Ramos (cell line): ENCODE results near the gene ATXN10.

Experiments
- in situ Hi-C: fragments of 300-500 bp; cut with MboI; formaldehyde crosslinking; loops from one replicate; pipeline ENCODE4 v1.14.3; 2022; ENCODE audit warnings: low sequenced_read_pairs; ENCODE audit not compliant: unreplicated experiment

The ATXN10 gene

DNA sequence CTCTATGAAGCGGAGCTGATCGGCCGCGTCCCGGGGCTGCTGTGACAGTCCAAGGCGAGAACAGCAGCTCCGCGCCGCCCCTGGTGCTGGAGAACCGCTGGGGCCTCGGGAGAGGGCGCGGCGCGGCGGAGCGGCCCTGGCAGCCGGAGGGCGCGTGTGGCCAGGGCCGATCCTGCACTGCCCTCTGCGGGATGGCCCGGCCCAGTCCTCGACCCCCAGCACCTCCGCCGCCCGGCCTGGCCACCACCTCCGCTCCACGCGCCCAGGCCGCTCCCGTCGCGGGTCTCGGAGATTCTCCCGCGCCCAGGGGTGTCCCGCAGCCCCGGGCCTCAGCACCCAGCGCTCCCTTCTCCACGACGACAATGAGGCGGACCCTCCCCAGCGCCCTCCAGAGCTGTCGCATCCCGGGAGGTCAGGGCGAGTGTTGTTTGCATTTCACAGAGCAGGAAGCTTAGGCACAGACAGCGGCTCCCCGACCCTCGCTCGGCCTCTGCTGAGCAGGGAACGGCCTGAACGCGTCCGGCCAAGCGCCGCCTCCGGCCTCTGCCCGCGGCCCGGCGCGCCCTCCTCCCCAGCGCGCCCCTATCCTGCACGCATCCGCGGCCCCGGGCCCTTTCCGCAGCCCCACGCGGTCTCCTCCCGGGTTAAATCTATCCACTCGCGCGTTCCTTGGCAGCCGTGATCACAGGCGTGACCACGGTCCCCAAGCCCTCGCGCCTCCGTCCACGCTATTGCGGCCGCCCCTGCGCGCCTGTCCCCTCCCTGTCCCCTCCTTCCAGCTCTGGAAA, 195.7 kb downstream of the ATXN10 start:
- in situ Hi-C loops, result no loop called here

DNA sequence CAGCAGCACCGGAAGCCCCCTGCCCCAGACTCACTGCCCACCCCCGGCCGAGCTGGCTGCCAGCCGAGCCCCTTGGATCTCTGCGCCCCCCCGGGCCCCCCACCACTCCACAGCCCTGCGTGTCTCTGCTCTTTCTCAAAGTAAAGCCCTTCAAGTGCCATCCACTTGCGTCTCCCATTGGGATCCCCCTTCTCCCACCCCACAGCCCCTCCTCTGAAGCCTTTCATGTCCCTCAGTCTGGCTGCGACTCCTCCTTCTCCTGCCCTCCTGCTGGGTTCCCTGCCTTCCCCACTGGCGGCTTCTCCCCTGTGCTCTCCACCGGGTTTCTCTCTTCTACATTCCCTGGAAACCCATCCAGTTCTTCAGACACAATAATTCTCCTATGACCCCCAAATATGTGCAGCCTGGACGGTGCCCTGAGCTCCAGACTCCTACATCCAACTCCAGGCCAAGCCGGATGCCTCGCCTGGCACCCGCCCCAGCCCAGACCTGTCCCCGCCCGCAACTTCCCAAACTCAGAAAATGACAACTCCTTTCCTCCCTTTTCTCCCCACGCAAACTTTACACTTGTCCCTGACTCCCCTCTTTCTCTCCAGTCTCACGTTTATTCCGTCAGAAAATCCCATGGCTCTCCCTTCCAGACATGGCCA, 196.4 kb downstream of the ATXN10 start:
- in situ Hi-C loops, result no loop called here

DNA sequence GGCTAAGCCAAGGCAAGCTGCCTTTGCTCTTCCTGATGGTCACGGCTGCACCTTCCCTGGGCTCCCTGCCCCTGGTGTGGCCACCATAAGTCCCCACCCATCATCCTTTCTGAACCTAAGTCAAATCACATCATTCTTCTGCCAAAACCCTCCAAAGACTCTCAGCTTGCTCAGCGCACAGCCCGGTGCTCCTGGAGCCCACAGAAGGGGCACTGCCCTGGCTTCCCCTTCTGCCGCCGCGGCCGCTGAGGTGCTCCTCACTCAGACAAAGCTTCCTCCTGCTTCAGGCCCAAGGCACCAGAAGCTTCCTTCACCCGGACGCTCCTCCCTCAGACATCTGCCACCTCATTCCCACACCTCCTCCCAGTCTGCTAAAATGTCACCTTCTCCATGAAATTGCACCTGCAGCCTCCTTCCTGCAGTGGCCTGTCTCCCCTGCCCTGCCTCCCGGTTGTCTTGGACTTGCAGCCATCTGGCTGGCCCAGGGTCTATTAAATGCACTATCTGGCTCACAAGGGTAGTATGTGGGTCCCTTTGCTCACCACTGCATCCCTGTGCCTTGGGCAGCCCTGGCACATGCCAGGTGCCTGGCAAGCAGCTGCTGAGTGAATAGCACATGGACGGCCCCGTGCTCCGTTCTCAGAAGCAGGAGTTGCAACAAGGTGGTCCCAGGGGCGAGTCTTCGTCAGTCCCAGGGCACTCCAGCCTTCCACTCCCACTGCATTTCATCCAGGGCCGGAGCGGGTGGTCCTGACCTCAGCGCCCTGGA, 197.1 kb downstream of the ATXN10 start:
- in situ Hi-C loops, result no loop called here

DNA sequence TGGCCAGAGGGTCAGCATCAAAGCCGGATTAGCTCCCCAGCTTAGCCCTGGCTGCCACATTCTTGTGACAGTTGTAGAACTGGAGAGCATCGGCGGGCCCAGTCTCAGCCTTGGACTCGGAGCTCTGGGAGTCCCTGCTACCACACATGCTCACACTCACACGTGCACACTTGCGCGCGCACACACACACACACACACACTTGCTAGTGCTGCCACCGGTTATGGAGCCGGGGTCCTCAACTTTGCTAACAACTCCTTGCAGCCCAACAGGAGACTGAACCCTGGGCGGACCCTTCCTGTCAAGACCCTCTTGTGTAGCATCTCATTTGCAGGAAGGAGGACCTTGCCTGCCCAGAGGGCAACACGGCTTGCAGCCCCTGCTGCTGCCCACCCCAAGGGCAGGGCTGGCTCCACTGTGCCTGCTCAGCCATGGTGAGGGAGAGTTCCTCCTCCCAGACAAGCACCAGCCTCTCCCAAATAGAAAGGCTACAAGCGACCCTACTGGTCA, 197.8 kb downstream of the ATXN10 start:
- in situ Hi-C loops, result no loop called here

DNA sequence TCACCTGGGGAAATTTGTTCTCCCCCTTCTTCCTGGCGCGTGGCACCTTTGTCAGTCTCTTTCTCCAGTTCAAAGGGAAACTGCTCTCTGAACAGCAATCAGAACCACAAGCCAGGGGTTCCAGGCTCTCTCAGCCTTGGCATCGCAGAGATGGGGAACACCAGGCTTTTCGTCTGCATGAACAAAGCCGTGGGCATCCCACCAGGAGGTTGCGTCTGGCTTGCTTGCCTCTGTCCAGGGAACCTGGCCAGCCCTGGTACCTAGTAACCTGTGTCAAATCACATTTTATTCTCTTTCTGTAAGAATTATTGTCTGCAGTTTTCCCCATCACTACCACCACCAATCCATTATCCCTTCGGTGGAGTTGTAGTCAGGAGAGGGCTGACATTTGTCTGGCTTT, 198.4 kb downstream of the ATXN10 start:
- in situ Hi-C loops, result no loop called here

DNA sequence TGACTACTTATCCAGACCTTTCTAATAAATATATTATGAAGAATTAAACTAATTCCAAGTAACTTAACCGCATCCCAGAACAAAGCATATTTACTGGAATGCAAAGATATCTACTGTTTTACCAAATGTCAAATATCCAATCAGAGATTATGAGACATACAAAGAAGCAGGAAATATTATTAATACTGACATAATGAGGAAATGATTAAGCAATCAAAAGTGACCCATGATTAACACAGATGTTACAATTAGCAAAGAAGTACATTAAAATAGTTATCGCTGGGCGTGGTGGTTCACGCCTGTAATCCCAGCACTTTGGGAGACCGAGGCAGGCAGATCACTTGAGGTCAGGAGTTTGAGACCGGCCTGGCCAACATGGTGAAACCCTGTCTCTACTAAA, 200.1 kb downstream of the ATXN10 start:
- in situ Hi-C loops, result no loop called here

DNA sequence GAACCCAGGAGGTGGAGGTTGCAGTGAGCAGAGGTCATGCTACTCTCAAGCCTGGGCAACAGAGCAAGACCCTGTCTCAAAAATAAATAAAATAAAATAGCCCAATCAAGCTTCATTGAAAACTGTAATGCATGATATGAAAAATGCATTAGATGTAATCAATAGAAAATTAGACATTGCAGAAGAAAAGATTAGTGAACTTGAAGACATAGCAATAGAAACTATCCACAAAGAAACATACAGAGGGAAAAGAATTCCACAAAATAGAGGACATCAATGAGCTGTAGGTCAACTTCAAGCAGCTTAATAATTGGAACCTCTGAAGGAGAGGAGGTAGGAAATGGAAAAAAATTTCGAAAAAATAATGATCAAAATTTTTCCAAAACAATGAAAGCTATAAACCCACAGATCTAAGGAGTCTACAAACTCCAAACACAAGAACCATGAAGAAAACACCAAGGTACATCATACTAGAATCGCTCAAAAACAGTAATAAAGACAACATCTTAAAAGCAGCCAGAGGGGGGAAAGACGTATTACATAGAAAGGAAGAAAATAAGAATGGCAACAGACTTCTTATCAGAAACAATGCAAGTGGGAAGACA, 201.1 kb downstream of the ATXN10 start:
- in situ Hi-C loops, result no loop called here

DNA sequence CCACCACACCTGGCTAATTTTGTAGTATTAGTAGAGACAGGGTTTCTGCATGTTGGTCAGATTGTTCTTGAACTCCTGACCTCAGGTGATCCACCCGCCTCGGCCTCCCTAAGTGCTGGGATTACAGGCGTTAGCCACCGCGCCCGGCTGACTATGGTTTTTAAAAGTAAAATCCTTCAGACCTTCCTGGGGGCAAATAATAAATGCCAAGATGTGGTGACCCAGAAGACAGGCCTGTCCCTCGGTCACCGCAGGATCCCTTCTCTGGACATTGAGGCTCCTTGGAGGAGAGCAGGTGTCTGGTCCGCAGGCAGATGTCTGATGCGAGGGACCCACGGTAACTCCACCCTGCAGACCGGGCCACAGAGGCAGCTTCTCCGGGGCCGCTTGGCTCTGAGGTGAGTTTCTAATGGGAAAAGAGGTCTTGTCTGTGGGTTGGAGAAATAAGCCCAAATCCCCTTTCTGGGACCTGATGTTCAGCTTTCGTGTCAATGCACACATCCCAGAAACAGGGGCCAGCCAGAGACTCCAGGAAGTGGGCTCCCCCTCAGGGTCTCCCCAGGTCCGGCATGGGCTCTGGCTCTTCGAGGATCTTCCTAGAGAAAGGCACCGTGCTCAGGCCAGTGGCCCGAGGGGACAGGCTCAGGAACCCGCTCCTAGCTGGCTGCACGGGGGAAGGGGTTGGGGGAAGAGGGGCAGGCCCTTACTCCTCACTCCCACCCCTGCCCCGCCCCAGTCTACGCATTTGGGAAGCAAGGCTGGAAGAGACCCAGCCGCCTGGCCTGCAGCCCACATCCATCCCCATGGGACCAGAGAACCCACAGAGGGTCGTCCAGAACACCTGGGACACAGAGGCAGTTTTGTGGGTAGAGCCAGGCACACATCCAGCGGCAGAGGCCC, 204.8 kb downstream of the ATXN10 start:
- in situ Hi-C loops, result no loop called here

DNA sequence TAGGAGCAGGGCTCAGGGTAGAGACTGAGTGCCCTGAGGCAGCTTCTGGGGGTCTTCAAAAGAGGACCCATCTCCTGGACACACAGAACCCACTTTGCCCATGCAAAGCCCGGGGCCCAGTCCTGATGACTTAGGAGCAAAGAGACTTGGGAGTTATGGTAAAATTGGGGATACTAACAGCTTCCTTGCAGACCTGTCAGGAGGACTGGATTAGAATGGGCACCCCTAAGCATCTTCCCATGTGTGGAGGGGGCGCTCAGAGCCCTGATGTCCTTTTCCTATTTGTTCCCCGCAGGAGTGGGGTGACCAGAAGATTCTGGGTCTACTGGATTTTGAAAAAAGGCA, 205.4 kb downstream of the ATXN10 start:
- in situ Hi-C loops, result no loop called here

DNA sequence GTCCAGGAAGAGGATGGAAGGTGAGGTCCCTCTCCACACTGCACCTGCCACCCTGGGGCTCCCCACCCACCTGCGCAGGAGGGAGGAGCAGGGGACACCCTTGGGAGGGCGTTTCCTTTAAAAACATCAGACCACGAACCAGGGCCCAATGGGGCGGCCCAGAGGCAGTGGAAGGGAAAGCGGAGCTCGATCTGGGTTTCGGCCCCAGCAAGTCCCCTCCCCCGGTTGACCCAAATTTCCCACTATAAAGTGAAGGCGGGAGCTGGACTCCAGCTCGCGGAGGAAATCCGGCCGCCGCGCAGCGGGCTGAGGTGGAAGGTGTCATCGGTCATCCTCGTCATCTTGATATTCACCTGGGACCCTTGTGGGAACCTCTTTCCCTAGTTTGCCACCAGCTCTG, 206.0 kb downstream of the ATXN10 start:
- in situ Hi-C loops, result no loop called here

DNA sequence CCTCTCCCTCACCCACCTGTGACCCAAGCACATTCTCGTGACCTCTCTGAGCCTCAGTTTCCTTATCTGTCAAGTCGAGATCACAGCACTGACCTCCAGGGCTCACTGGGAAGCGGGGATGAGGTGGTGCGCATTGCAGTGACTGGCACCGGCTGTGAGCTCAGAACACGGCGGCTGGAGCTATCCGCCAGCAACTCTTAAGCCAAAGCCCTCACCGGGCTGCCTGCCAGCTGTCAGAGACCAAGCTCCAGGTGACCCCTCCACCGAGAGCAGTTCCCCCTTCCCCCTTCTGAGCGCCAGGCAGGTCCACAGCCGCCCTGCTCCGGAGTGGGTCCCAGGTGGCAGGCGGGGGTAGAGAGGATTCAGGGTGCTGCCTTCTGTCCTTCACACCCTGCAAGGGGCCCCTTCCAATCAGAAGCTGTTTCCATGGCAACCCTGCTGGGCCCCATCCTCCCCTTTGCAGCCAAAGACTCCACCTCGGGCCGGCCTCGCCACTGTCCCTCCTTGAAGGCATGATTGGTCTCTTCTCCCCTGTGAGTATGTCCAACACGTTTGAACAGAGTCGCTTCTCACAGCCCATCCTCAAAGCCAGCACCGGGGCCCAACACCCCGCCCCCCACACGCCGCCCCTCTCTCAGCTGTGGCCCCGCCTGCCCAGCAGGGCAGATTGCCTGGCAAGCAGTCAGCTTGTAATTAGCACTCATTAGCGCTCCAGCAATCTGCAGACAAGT, 206.6 kb downstream of the ATXN10 start:
- in situ Hi-C loops, result no loop called here

DNA sequence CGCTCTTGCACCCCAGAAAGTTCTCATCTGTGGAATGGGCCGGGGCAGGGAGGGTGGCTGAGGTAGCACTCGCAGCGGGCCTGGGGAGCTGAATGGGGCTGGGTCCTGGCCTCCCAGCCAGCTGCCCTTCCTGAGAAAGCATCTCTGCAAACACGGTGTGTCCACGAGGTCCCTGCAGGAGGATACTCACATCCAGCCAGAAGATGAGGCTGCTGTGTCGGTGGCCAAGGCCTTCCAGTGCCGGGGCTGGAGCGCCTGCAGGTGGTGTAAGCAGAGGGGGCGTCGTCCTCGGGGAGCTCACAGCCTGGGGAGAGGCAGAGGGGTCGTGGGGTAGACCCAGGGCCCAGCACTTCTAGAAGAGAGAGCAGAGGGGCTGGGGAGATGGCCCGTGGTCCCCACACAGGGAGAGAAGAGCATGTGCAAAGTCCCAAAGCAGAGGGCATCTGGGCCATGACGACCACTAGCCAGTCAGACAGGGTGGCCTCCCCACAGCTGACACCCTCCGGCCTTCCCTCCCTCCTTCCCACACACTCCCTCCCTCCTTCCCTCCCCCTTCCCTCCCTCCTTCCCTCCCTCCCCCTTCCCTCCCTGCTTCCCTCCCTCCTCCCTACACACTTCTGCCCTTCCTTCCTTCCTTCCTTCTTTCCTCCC, 207.4 kb downstream of the ATXN10 start:
- in situ Hi-C loops, result no loop called here

DNA sequence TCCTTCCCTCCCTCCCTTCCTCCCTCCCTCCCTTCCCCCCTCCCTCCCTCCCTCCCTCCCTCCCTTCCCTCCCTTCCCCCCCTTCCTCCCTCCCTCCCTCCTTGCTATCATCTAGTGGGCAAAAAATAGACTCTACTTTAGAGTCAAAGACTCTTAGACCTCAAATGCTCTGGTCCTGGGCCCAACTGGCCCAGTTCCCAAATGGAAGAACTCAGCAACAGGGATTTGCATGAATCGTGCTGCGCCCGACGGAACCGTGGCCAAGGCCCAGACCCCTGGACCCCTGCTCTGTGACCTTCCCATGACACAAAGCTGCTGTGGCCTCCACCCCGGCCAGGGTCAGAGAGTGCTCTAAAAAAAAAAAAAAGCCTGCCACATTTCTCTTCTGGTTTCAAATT, 207.9 kb downstream of the ATXN10 start:
- in situ Hi-C loops, result no loop called here

DNA sequence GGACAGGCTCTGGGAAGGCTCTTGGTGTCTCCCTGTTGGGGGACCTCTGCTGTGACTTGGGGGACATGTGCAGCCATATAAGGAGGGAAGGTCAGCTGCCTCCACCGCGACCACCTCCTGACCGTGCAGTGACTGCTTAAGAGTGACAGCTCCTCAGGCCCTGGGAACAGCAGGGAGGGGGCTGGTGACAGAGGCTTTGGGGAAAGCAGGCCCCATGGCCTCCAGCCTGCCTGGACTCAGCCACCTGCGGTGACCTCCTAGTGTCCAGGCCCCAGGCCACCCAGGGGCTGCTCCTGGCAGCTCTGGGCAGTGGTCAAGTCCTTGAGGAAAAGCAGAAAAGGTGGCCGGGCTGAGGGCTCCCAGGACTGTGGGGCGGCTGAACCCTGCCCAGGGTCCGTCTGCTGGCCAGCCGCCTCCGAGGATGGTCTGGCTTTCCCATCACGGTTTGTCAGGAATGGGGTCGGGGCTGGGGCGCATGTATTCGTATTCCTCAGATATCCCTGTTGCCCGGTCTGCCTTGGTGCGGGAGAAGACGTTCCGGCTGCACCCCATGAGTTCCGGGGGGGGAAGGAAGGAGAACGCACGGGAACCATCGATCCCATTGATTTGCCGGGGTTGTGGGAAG, 208.6 kb downstream of the ATXN10 start:
- in situ Hi-C loops, result no loop called here

DNA sequence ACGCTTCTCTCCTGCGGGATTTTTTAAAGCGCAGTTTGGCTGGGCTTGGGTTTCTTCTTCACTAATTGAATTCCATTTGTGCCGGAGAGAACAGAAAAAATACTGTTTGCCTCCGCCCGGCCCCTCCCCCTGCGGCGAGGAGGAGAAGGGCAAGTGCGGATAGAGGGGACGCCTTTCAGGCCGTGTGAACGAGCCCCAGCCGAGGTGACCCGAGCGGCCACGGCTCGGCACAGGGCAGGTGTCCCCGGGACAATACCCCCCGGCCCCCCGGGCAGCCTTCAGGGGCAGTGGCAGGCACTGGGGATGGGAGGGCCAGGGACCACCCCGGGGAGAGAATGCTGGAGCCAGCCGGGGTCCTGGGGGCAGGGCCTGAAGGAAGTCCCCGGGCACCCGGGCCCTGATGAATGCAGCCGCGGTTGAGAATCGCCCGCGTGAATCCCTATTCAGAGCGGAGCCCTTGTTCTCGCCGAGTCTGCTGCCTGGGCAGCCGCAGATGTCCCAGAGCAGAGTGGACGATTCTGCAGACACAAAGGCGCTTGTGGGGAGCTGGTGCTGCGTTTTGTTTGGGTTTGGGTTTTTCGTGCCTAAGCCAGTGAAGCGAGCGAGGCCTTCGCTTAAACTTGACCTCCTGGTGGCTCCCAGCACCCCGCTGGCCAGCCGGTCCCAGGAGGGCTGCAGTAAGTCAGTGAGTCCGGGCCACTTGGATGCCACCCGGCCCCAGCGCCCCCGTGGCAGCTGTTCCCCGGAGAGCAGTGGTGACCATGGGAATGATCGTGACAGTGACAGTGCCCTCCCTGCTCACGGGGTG, 209.3 kb downstream of the ATXN10 start:
- in situ Hi-C loops, result no loop called here

DNA sequence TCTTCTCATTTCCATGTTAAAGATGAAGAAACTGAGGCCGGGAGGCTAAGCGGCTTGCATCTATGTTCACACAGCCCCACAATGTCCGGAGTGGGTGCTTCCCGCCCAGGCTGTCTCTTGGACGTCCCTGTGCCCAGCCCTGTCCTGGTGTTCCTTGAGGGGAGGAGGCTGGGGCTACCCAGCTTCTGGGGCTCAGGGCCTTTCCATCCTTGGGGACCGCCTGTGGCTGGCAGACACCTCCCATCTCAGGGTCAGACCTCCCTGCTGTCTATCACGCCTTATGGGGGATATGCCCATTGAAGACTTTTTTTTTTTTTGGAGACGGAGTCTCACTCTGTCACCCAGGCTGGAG, 209.9 kb downstream of the ATXN10 start:
- in situ Hi-C loops, result no loop called here
